Loucy (cell line): ENCODE results near the gene DHX29.
A peak's percentile ranks its signal among the peaks of the same experiment; 100 is the strongest.

Experiments
- H2AFZ ChIP-seq: fragments of 200-600 bp; sonication (generic); 2 replicates; pipeline ENCODE4 v1.6.0; 2016; ENCODE audit warnings: antibody characterized with exemption, mild to moderate bottlenecking, low read length, moderate library complexity
- H3F3A ChIP-seq: fragments of 200-600 bp; 2 replicates; pipeline ENCODE4 v1.6.0; 2016; ENCODE audit warnings: antibody characterized with exemption, low read depth, mild to moderate bottlenecking
- H3K27me3 ChIP-seq: fragments of 200-600 bp; sonication (generic); 2 replicates; pipeline ENCODE4 v1.6.1; 2014; ENCODE audit warnings: low read length, mild to moderate bottlenecking; ENCODE audit not compliant: insufficient read depth, poor library complexity, severe bottlenecking
- H3K36me3 ChIP-seq: fragments of 200-600 bp; sonication (generic); 2 replicates; pipeline ENCODE4 v1.6.1; 2016; ENCODE audit warnings: low read length; ENCODE audit not compliant: insufficient read depth
- H3K4me1 ChIP-seq: fragments of 200-600 bp; sonication (generic); 2 replicates; pipeline ENCODE4 v1.5.1; 2014; ENCODE audit warnings: low read length, mild to moderate bottlenecking; ENCODE audit not compliant: insufficient read depth, poor library complexity, severe bottlenecking
- H3K4me2 ChIP-seq: fragments of 200-600 bp; sonication (generic); 2 replicates; pipeline ENCODE4 v1.6.0; 2014; ENCODE audit warnings: antibody characterized with exemption, low read length, low read depth, mild to moderate bottlenecking; ENCODE audit not compliant: poor library complexity, severe bottlenecking
- H3K4me3 ChIP-seq: fragments of 200-600 bp; sonication (generic); 2 replicates; pipeline ENCODE4 v1.5.1; 2014; ENCODE audit warnings: low read length, mild to moderate bottlenecking, mixed read lengths; ENCODE audit not compliant: poor library complexity, severe bottlenecking
- H3K79me2 ChIP-seq: fragments of 200-600 bp; sonication (generic); 2 replicates; pipeline ENCODE4 v1.6.1; 2014; ENCODE audit warnings: low read length; ENCODE audit not compliant: insufficient read depth
- H3K9ac ChIP-seq: fragments of 200-600 bp; sonication (generic); 2 replicates; pipeline ENCODE4 v1.6.0; 2014; ENCODE audit warnings: mild to moderate bottlenecking, low read depth, low read length, moderate library complexity; ENCODE audit not compliant: poor library complexity, severe bottlenecking
- H3K9me2 ChIP-seq: fragments of 200-600 bp; sonication (generic); replicated peaks from 2 replicates; pipeline ENCODE4 v1.6.1; 2016; ENCODE audit warnings: low read depth, low read length, mixed read lengths
- H3K9me3 ChIP-seq: fragments of 200-600 bp; sonication (generic); 2 replicates; pipeline ENCODE4 v1.6.1; 2014; ENCODE audit warnings: mild to moderate bottlenecking, antibody characterized with exemption, low read length, low read depth; ENCODE audit not compliant: insufficient read depth
- H4K20me1 ChIP-seq: fragments of 200-600 bp; sonication (generic); 2 replicates; pipeline ENCODE4 v1.6.0; 2014; ENCODE audit warnings: antibody characterized with exemption, low read length, mild to moderate bottlenecking; ENCODE audit not compliant: insufficient read depth, poor library complexity, severe bottlenecking
- CTCF ChIP-seq: fragments of 200-600 bp; sonication (generic); conservative IDR thresholded peaks from 2 replicates; pipeline ENCODE4 v1.5.1; 2014; ENCODE audit warnings: mild to moderate bottlenecking, antibody characterized with exemption, low read length
- EZH2phosphoT487 ChIP-seq: fragments of 200-600 bp; IDR thresholded peaks from 2 replicates; pipeline ENCODE4 v1.6.1; 2018; ENCODE audit warnings: antibody characterized with exemption, mild to moderate bottlenecking, moderate library complexity, borderline replicate concordance

DHX29 gene

GRCh38 chr5:55225346-55225745 is 82.1 kb downstream of the DHX29 start:
- H3K79me2 ChIP-seq: no peaks in the 10 kb centered on the region
- TF ChIP-seq EZH2phosphoT487: no peak
- no peak for TF ChIP-seq CTCF
- H3F3A ChIP-seq: no peaks in the 10 kb centered on the region
- H2AFZ ChIP-seq: no peak overlapping the region
- no peaks in the 10 kb centered on the region for H3K27me3 ChIP-seq
- H3K9me2 ChIP-seq: no peaks in the 10 kb centered on the region
- H3K9me3 ChIP-seq: no peaks in the 10 kb centered on the region
- H3K36me3 ChIP-seq: no peaks in the 10 kb centered on the region
- H3K4me3 ChIP-seq: no peak overlapping the region
- no peak overlapping the region for H3K9ac ChIP-seq
- peak overlapping the region; percentile 39 for H3K4me2 ChIP-seq
- no peaks in the 10 kb centered on the region for H4K20me1 ChIP-seq
- no peaks in the 10 kb centered on the region for H3K4me1 ChIP-seq

- TF ChIP-seq CTCF: no peak
- no peak for TF ChIP-seq EZH2phosphoT487
- no peaks in the 10 kb centered on the region for H3K79me2 ChIP-seq
- no peak overlapping the region for H2AFZ ChIP-seq
- no peak overlapping the region for H3K4me2 ChIP-seq
- no peaks in the 10 kb centered on the region for H3K9me2 ChIP-seq
- no peaks in the 10 kb centered on the region for H3F3A ChIP-seq
- H3K9ac ChIP-seq: no peak overlapping the region
- H4K20me1 ChIP-seq: no peaks in the 10 kb centered on the region
- no peaks in the 10 kb centered on the region for H3K27me3 ChIP-seq
- H3K9me3 ChIP-seq: no peaks in the 10 kb centered on the region
- H3K4me3 ChIP-seq: no peak overlapping the region
- H3K4me1 ChIP-seq: no peaks in the 10 kb centered on the region
- no peaks in the 10 kb centered on the region for H3K36me3 ChIP-seq
Measured at GRCh38 chr5:55223812-55224240, 83.7 kb downstream of the DHX29 start.

- H3K27me3 ChIP-seq: no peaks in the 10 kb centered on the region
- no peaks in the 10 kb centered on the region for H3F3A ChIP-seq
- no peak overlapping the region for H3K4me2 ChIP-seq
- H3K36me3 ChIP-seq: no peaks in the 10 kb centered on the region
- TF ChIP-seq EZH2phosphoT487 (no peak), CTCF (no peak)
- H3K9me3 ChIP-seq: no peaks in the 10 kb centered on the region
- no peaks in the 10 kb centered on the region for H4K20me1 ChIP-seq
- no peak overlapping the region for H2AFZ ChIP-seq
- H3K9me2 ChIP-seq: no peaks in the 10 kb centered on the region
- no peaks in the 10 kb centered on the region for H3K4me1 ChIP-seq
- H3K9ac ChIP-seq: no peak overlapping the region
- H3K79me2 ChIP-seq: no peaks in the 10 kb centered on the region
- H3K4me3 ChIP-seq: no peak overlapping the region
Measured at GRCh38 chr5:55222985-55223811, 84.3 kb downstream of the DHX29 start.
